AG09309 (cell line): ENCODE measurements around the gene SPATA2L.

Source experiments
- DNase-seq: peaks from one replicate; pipeline ENCODE4 v3.0.0-alpha.2; 2010; ENCODE audit warnings: low read depth
- H3K4me3 ChIP-seq: 2 replicates; pipeline ENCODE4 v1.5.1; 2011; ENCODE audit warnings: mild to moderate bottlenecking, low read depth, low read length, moderate library complexity; ENCODE audit not compliant: control insufficient read depth
- TF ChIP-seq, protein P1 (sequence below): IDR thresholded peaks from 2 replicates; pipeline ENCODE4 v1.5.1; 2011; ENCODE audit warnings: mild to moderate bottlenecking, low read depth, low read length, inconsistent platforms; ENCODE audit not compliant: insufficient read depth, control insufficient read depth; ENCODE audit errors: missing control alignments

SPATA2L gene, protein sequence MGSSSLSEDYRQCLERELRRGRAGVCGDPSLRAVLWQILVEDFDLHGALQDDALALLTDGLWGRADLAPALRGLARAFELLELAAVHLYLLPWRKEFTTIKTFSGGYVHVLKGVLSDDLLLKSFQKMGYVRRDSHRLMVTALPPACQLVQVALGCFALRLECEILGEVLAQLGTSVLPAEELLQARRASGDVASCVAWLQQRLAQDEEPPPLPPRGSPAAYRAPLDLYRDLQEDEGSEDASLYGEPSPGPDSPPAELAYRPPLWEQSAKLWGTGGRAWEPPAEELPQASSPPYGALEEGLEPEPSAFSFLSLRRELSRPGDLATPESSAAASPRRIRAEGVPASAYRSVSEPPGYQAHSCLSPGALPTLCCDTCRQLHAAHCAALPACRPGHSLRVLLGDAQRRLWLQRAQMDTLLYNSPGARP

DNA sequence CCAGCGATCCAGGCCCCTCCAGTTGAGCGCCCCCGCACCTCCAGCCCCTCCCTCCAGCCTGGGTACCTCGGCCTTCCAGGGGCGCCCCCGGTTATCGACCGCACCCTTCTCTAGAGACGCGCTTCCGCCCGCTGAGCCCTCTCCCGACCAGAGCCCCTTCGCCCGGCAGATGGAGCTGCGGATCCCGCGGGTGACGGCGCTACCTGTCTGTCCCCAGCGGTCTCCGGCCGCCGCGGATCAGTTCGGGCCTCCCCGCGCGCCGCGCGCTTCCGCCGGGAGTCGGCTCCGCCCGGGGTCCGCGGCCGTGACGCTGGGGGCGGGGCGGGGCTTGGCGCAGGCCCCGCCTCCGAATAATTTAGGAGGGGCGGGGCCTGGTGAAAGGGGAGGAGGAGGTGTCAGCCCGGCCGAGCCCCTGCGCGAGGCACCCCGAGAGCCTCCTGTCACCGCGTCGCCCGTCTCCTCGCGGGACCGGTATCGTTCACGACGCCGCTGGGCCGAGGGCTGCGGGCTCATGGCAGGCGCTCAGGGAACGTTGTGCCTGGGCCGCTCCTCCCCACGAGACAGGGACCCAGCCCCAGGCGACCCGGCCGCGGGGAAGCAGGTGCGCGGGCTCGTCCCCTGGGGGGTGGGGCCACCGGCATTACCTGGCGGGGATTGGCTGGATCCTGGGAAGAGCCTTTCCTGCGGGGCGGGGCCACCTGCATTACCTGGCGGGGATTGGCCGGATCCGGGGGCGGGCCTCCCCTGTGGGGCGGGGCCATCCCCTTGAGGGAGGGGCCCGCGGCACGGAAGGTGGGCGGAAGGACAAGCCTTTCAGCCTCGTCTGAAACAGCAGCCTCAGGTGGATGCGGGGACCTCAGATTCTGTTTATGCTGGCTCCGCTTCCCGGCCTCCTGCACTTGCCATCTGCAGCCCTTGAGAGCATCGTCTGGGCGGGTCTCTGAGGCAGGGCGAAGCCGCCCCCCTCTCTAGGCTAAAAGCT is at the start of gene SPATA2L:
Gene SPATA2L, minus strand, starts transcription at position 281 of the 982 bp plus-strand sequence. CDS start 473 bp downstream, outside the sequence.
- TF ChIP-seq, protein P1, sequence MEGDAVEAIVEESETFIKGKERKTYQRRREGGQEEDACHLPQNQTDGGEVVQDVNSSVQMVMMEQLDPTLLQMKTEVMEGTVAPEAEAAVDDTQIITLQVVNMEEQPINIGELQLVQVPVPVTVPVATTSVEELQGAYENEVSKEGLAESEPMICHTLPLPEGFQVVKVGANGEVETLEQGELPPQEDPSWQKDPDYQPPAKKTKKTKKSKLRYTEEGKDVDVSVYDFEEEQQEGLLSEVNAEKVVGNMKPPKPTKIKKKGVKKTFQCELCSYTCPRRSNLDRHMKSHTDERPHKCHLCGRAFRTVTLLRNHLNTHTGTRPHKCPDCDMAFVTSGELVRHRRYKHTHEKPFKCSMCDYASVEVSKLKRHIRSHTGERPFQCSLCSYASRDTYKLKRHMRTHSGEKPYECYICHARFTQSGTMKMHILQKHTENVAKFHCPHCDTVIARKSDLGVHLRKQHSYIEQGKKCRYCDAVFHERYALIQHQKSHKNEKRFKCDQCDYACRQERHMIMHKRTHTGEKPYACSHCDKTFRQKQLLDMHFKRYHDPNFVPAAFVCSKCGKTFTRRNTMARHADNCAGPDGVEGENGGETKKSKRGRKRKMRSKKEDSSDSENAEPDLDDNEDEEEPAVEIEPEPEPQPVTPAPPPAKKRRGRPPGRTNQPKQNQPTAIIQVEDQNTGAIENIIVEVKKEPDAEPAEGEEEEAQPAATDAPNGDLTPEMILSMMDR = peak; percentile 29
- DNase-seq = no peak
- peak within 1 kb of the TSS; percentile 77 for H3K4me3 ChIP-seq

DNA sequence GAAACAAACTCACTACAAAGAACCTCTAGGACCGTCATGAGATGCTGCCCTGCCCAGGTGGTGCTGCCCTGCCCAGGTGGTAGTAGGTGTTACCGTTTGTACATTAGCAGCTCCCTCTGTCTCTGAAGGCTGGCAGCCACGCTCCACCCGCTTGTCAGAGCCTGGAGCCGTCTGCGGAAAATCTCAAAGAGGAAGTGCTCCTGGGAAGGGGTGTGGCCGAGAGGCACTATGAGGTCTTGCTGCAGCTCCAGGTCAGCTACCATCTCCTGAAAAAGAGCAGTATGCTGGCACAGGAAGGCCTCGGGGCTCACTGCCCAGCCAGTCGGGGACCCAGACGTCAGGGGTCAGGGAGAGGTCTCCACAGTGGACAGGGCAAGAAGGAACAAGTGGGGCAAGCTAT is 48.1 kb upstream of the SPATA2L start:
- TF ChIP-seq, protein P1 = no peak
- H3K4me3 ChIP-seq = no peak overlapping the region
- DNase-seq = no peak

DNA sequence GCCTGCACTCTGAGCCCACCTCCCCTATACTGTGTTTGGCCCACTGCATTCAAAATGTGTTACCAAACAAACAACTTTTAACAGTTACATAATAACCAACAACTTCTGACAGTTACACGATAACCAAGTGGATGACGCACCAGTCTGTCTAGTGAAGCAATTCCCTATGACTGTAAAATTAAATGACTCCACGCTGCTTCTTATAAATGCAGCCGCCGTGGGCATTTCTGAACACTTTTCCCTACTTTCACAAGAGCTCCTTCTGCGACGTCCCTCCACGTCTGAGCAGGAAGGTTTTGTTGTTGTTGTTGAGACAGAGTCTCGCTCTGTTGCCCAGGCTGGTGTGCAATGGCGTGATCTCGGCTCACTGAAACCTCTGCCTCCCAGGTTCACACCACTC is 47.4 kb upstream of the SPATA2L start:
- no peak overlapping the region for H3K4me3 ChIP-seq
- no peak for DNase-seq
- TF ChIP-seq, protein P1 = no peak

DNA sequence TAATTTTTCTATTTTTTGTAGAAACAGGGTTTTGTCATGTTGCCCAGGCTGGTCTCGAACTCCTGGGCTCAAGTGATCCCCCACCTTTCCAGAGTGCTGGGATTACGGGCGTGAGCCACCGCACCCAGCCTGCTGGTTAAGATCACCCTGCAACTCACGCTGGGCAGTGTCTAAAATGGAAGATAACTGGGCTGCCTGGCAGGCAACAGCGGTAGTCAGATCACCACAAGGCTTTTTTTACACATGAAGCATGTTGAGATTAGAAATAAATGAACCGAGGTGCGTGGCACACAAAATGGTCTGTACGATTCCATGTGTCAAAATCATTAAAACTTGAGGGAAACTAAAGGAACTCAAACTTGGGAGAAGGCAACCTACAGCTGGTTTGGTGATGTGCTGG is 46.6 kb upstream of the SPATA2L start:
- no peak for DNase-seq
- TF ChIP-seq, protein P1 = no peak
- no peak overlapping the region for H3K4me3 ChIP-seq

DNA sequence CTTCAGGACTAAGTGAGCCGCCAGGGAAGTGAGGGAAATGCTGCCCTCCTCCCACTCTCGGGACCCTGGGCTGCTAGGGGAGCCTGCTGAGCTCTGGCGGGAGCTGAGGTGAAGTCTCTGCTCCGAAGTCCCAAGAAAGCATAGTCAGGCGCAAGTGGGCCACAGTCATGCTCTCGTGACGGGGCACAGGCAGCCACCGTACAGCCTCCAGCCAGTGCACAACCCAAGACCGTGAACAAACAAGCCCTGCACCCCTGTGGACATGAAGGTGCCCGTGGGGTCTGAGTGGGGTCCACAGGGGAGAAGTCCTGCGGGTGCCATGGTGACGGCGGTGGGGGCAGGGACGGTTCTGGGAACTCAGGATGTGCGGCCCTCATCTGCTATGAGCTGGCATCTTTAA is 44.5 kb upstream of the SPATA2L start:
- TF ChIP-seq, protein P1 = no peak

DNA sequence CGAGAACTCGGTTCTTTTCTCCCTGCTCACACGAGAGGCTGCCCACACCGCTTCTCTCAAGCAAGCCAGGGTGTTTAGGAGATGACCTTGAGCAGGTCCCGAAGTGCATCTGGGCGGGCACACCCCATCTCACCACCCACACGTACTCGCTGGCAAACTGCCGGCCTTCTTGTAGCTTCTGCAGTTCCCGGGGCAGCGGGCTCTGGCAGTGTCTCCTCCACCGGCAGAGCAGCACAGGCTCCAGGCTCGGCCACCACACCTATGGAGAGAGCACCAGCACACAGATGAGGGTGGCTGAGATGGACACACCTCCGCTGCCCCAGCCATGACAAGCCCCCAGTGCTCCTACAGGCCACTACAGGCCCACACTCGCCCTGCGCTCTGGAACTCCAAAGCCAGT is 43.3 kb upstream of the SPATA2L start:
- TF ChIP-seq, protein P1 = no peak
- H3K4me3 ChIP-seq = no peak overlapping the region
- DNase-seq = no peak

More for the DNA sequence above, 44.5 kb upstream of the SPATA2L start:
- no peak for DNase-seq
- no peak overlapping the region for H3K4me3 ChIP-seq
